Bone marrow (tissue), 2 donors: Measurements from ENCODE around the gene GSDME.
"Not testable (repeated sequence)": the region's sequence is repeated elsewhere in the genome, so short reads cannot be mapped to it uniquely, and the experiment has no call there.

ENCODE experiments used
- DNase-seq, 2 donors: peaks; one replicate each; lab custom pipeline; 2025; lab: John Stamatoyannopoulos, UW

The GSDME gene

DNA sequence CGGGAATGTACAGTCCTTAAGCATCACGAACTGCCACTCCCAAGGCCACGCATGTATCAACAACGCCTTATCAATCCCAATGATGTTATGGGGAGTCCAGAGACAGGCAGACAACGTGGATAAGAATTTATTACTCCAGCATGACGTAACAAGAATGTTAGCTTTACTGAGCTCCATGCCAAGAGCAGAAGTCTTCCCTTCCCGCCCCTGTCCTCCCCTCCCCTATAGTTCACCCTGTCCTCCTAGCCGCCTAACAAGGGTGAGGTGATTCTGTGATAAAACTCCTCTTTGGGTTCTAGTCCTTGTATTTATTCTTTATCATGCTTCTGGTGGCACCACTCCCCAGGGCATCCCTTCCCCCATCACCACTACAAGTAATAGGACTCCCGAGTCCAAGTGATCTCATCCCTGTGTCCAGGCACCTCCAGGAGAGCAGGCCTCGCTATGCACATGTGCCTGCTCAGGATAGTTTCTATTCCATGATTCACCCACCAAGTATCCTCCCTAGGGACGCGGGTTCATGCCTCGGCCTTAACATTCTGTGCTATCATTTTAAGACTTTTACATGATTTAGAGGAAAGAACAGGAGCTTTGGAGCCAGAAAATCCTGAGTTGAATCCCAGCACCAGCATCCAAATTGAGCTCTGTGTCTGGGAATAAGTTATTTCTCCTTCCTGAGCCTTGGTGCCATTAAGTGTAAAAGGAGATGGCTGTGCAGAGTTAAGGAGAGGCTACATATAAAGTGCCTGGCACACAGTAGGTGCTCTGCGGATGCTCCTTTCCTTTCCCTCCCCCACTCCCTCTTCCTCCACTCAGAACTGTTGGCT lies 15.4 kb downstream of the GSDME start:
- DNase-seq: no peak

DNA sequence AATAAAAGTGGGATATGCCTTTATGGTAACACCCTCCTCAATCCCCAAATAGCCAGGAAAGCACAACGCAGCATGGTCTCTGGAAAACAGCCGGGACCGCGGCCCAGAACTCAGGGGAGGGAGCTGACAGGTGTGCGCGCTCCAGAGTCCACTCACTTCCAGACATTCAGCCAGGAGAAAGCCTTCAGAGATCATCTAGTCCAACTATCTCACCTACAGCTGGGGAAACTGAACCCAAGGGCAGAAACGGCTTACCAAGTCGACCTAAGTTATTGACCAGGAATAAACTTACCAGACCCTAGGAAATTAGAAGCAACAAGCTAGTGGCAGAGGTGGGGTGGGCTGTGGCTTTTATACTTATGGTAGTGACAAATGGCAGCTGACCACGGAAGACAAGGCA lies 16.4 kb downstream of the GSDME start:
- no peak for DNase-seq

DNA sequence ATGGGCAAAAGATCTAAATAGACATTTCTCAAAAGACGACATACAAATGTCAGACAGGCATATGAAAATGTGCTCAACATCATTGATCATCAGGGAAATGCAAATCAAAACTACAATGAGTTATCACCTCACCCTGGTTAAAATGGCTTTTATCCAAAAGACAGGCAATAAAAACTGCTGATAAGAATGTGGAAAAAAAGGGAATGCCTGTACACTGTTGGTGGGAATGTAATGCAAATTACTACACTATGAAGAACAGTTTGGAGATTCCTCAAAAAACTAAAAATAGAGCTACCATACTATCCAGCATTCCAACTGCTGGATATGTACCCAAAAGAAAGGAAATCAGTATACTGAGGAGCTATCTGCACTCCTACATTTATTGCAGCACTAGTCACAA lies 18.0 kb downstream of the GSDME start:
- no peak for DNase-seq

DNA sequence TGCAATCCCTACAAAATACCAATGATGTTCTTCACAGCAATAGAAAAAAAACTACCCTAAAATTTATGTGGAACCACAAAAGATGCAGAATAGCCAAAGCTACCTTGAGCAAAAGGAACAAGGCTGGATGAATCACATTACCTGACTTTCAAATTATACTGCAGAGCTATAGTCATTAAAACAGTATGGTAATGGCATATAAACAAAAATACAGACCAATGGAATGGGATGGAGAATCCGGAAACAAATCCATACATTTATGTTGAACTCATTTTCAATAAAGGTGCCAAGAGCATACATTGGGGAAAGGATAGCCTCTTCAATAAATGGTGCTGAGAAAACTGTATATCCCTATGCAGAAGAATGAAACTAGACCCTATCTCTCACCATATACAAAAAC lies 18.7 kb downstream of the GSDME start:
- DNase-seq: no peak

DNA sequence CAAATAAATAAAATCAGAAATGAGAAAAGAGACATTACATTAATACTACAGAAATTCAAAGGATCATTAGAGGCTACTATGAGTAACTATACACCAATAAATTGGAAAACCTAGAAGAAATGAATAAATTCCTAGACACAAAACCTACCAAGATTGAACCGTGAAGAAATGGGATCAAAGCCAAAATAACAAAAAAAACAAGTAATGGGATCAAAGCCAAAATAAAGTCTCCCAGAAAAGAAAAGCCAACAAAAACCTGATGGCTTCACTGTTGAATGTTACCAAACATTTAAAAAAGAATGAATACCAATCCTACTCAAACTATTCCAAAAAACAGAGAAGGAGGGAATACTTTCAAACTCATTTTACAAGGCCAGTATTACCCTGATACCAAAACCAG lies 20.0 kb downstream of the GSDME start:
- DNase-seq: no peak

DNA sequence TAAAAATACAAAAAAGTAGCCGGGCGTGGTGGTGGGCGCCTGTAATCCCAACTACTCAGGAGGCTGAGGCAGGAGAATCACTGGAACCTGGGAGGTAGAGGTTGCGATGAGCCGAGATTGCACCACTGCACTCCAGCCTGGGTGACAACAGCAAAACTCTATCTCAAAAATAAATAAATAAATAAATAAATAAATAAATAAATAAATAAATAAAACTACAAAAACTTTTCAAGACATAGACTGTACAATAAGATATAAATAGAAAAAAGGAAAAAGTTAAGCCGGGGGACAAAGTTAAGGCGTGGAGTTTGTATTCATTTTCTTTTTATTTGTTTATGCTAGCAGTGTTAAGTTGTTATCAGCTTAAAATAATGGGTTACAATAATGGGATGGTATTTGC lies 21.7 kb downstream of the GSDME start:
- not testable (repeated sequence) for DNase-seq

DNA sequence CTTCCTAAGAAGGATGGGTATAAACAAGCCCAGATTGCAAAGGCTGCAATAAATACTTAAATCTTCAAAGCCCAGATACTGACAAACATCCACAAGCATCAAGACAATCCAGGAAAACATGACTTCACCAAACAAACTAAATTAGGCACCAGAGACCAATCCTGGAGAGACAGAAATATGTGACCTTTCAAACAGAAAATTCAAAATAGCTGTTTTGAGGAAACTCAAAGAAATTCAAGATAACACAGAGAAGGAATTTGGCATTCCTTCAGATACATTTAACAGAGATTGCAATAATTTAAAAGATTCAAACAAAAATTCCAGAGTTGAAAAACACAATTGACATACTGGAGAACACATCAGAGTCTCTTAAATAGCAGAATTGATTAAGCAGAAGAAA lies 23.0 kb downstream of the GSDME start:
- no peak for DNase-seq

DNA sequence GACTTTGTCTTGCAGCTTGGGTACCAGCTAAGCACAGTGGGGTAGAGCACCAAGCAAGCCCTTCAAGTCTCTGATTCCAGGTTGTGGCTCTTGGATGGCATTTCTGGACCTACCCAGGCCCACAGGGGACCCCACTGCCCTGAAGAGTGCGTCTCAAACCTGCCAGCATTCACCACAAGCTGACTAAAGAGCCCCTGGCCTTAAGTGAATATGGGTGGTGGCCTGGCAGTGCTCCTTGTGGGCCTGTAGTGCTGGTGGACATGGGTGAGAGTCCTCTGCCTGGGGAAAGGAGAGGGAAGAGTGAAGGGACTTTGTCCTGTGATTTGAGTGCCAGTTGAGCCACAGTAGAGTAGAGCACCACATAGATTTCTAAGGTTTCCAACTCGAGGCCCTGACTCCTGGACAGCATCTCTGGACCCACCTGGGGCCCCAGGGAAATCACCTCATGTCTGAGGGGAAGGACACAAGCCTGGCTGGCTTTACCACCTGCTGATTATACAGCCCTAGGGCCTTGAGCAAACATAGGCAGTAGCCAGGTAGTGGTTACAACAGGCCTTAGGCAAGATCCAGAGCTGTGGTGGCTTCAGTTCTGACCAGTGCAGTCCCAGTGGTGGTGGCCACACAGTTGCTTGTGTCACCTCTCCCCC lies 23.7 kb downstream of the GSDME start:
- DNase-seq: no peak

DNA sequence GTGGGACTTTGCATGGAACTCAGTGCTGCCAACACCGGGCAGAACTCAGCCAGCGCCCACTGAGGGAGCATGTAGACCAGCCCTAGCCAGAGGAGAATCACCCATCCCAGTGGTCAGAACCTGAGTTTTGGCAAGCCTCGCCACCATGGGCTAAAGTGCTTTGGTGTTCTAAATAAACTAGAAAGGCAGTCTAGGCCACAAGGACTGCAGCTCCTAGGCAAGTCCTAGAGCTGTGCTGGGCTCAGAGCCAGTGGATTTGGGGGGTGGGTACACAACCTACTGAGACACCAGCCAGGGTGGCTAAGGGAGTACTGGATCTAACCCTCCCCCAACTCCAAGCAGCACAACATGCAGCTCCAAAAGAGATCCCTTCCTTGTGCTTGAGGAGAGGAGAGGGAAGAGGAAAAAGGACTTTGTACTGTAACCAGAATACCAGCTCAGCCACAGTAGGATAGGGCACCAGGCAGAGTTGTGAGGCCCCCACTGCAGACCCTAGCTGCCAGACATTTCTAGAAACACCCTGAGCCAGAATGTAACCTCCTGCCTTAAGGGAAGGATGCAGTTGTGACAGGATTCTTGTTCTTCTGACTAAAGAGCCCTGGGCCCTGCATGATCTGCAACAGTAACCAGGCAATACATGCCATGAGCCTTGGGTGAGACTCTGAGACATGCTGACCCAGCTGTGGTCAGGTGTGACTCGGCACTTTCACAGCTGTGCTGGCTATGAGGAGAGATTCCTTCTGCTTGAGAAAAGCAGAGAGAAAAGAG lies 24.4 kb downstream of the GSDME start:
- DNase-seq: no peak

DNA sequence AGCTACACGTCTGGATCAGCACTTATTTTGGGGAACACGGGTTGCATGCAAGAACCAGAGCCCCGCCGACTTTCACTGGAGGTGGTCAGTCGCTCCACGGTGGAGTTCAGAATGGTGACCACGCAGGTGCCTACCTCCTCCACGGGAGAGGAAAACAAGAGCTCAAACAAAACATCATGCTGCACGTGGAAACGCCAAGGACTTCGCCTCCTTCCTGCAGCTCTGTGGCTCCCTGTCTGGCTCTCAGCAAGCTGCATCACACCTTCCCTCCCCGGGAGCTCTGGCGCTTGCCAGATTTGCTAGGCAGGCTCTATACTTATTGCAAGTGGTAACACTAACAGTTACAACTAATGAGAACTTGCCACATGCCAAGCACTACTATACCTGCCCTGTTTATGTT lies 26.0 kb downstream of the GSDME start:
- no peak for DNase-seq

DNA sequence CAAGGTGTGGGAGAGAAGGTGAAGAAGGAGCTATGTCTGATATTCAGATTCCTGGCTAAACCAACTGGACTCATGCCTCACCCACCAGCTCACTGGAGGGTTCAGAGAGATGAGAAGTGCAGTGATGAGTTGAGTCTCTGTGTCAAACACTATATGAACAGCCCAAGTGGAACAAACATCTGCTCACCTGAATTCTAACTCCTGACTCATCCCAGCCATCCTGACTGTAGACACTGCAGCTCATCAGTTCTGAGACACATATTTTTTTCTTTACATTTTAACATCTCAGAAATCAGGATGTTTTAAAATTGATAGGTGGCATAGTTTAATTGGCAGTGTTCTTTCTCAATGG lies 27.3 kb downstream of the GSDME start:
- no peak for DNase-seq

DNA sequence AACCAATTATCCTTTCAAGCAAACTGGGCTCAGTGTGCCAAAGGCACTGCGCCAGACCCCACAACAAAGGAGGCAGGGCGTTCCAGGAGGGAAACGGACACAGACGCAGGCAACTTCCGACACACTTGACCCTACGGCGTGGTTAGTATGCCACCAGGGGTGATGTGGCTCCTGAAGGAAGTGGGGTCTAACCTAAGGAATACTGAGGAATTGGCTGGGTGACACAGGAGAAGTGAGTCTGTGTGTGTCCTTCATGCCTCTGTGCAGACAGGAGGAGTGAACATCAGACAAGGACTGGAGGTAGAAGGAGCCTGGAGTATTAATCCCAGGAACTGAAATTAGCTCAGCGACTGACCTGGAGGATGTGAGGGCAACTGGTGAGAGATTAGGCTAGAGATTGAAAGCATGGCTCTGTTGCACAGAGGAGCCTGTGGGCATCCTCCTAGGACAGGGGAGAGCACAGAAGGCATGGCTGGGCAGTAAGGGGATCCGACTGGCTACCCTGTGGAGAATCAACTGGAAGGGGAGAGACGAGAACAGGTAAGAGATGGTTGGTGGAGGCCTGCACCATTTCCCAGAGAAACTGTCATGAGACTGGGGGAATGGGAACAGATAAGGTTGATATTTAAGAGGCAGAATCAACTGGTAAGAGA lies 27.8 kb downstream of the GSDME start:
- no peak for DNase-seq

DNA sequence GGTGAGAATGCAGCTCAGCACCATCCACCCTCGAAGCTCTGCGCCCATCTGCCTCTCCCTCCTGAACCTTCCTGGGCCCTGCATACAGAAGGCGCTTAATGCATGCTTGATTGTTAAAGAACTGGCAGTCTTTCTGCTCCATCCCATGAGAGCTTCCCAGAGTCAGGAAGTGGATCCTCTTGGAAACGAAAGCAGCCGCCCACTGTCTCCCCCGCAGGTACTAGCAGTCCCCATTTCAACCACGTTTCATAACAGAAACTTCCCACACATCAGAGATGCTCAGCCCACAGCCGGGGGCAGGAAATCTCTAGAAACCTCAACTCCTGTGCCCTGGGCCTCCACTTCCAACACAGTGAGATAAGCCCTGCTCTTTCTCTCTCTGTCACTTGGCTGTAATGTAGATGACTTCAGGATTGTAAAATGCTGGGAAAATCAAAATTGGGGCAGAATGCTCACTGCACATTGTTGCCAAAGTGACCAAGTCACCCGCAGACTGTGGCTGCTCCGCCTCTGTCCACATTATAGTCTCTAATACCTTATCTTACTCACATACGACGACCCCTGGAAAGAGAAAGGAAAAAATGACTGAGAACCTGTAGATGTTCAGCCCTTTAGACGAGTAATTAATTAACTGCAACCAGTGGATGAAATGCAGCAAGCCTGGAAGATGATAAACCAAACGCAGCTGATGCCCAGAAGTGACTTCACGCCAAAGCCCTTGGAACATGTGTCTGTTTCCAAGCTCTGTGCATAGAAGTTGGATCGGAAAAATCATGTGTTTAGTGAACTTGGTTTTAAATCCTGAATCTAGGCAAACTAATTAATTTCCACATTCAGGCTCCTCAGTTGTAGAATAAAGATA lies 28.5 kb downstream of the GSDME start:
- DNase-seq: no peak

DNA sequence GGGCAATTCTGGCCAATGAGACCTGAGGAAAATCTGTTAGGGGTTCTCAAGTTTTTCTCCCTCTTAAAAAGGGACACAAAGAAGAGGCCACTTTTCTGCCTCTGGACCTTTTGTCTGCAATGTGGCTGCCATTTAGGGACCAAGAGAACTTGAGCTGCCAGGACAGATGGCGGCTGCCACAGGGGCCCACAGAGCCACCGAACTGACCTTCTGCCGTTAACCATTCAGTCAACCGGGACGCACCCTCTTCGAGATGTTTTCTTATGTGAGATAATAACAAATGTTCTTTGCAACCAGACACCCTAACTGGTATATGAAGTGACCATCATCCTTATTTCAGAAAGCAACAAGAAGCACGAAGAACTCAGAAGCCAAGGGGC lies 29.2 kb downstream of the GSDME start:
- DNase-seq: no peak

DNA sequence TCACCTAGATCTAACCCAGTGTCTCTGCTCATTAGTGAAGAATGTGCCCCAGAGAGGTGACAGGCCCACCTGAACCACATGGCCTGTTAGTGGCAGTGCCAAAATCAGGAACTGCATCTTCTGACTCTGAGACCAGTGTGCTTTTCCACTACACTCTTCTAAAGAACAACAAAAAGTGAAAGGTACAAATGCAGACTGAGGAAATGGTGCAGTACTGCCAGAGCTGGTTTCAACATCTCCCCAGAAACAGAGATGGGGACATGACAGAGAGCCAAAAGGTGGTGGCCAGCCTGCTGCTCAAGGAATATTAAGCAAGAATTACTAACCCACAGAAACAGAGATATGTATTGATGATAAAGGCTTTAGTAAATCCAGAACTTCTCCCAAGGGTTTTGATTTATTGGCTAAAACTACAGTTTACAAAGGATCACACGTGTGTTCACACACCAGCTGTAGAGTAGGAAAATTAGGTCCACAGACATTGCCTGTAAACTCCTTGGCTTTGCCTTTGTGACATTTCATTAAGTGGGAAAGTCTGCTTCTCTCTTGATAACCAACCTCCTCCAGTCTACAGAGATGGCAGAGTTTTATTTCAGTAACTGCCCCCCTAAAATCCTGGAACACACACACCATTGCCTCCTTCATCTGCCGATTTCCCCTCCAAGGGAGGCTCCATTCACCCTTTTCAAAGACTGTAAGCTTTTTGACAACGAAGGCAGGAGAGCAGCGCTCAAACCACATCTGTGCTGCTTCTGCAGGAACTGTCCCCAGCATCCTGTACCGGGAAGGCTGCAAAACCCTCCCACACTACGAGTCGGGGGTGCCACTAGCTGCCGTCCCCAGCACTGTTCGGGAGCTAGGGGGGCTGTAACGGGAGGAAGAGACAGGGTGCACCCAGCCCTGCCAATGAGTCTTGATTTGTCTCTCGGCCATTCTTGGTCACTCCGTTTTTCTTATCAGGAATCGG lies 29.8 kb downstream of the GSDME start:
- DNase-seq: no peak

DNA sequence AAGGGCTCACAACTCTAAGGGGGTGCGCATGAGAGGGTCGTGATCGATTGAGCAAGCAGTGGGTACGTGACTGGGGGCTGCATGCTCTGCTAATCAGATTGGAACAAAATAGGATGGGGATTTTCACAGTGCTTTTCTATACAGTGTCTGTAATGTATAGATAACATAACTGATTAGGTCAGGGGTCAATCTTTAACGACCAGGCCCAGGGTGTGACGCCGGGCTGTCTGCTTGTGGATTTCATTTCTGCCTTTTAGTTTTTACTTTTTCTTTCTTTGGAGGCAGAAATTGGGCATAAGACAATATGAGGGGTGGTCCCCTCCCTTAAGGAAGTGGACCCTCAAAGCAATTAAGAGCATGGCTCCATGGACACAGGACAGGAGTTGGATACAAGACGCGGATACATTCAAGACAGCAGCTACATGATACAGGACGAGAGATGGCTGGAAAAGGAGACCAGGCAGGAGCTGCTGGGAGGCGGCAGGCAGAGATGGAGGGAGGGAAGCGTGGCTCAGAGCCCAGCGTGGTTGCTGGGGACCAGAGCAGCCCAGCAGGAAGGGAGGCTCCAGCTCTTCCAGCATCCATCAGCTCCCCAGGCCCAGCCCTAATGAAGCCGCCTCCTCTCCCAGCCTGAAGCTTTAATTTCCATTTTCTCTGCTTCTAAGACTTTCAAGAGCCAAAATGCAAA lies 31.6 kb downstream of the GSDME start:
- DNase-seq: no peak

DNA sequence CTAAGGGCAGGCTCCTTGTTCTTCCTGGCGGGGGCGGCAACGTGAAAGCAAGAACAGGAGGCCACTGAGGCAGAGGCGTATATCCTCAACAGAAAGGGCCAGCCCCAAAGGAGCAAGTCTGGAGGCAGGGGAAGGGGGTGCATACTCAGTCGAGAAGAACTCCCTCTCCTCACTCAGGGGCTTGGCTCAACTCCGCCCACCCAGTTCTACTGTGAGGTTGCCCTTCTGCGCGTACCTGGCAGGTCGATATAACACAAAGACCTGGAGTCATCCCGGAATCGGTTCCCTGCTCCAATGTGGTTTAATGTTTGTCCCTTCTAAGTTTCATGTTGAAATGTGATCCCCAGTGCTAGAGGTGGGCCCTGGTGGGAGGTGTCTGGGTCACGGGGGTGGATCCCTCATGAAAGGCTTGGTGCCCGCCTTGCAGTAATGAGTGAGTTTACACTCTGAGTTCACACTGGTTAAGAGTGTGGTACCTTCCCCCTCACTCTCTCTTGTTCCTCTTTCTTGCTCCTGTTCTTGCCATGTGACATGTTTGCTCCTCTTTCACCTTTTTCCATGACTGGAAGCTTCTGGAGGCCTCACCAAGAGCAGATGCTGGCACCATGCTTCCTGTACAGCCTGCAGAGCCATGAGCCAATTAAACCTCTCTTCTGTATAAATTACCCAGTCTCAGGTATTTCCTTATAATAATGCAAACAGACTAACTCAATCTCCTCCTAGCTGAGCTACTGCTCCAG lies 32.6 kb downstream of the GSDME start:
- DNase-seq: no peak

DNA sequence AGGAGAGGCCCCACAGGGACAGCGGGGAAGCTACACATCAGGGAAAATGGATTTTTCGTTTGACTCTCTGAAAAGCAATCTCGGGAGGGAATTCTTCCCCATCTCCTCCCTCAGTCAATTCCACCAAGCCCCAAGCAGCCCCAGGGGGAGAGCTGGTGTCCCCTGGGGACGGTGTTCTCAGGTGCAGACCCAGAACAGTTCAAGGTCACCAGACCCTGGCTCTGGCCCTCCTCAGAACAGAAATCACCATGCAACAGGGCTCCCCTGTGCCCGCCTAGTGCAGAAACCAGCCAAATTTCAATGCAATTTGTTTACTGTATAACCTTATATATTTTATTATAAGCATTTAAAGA lies 34.1 kb downstream of the GSDME start:
- DNase-seq: no peak
